HCT116 (cell line): Measurements from ENCODE around the gene VSIG10.

ENCODE experiments used
- EZH2 ChIP-seq: fragments of 200-600 bp; sonication (generic); IDR thresholded peaks from 2 replicates; pipeline ENCODE4 v1.6.1; 2017; ENCODE audit warnings: antibody characterized with exemption, mixed run types
- FOSL1 ChIP-seq: IDR thresholded peaks from 2 replicates; pipeline ENCODE4 v1.6.1; 2012; ENCODE audit warnings: low read depth
- POLR2A ChIP-seq: IDR thresholded peaks from 2 replicates; pipeline ENCODE4 v1.7.0; 2011; ENCODE audit warnings: borderline replicate concordance; ENCODE audit not compliant: insufficient read depth, insufficient read length; ENCODE audit errors: extremely low read depth
- POLR2AphosphoS5 ChIP-seq: IDR thresholded peaks from 2 replicates; pipeline ENCODE4 v1.6.1; 2011; ENCODE audit warnings: mild to moderate bottlenecking, low read depth, low read length, moderate library complexity
- TCF7L2 ChIP-seq: IDR thresholded peaks from 2 replicates; pipeline ENCODE4 v1.7.0; 2011; ENCODE audit warnings: borderline replicate concordance, inconsistent platforms; ENCODE audit not compliant: insufficient read depth, insufficient read length; ENCODE audit errors: extremely low read depth
- YY1 ChIP-seq: IDR thresholded peaks from 2 replicates; pipeline ENCODE4 v1.6.1; 2011; ENCODE audit warnings: low read length, low read depth, moderate library complexity, mild to moderate bottlenecking; ENCODE audit not compliant: insufficient replicate concordance; ENCODE audit errors: extremely low read depth
- TF ChIP-seq, protein P1 (sequence below): IDR thresholded peaks from 2 replicates; pipeline ENCODE4 v1.6.1; 2012; ENCODE audit warnings: low read depth
- TF ChIP-seq, protein P2 (sequence below), 3 experiments: fragments of 200-600 bp in 1 of 3; sonication (generic) in 1 of 3; IDR thresholded peaks in 2 of 3; conservative IDR thresholded peaks in 1 of 3; 2 replicates each; pipeline ENCODE4 v1.5.1; 2012 to 2017; ENCODE audit warnings: low read depth in 2 of 3, low read length in 2 of 3, antibody characterized with exemption in 1 of 3, borderline replicate concordance in 1 of 3, control low read depth in 1 of 3, mild to moderate bottlenecking in 1 of 3, mixed read lengths in 1 of 3, mixed run types in 1 of 3, moderate library complexity in 1 of 3; ENCODE audit not compliant: insufficient read depth in 1 of 3

DNA sequence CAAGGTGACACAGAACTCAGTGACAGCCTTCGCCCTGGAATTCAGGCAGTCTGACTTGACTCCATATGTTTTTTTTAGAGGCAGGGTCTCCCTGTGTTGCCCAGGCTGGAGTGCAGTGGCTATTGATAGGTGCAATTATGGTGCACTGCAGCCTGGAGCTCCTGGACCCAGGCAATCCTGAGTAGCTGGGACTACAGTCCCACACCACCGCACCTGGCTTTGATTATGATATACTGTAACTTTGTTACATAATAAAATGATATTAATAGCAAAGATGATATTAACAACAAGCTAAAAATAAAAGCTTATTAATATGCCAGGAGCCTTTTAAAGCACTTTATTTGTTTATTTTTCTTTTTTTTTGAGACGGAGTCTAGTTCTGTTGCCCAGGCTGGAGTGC lies 9.8 kb downstream of the VSIG10 start:
- TF ChIP-seq, protein P1, sequence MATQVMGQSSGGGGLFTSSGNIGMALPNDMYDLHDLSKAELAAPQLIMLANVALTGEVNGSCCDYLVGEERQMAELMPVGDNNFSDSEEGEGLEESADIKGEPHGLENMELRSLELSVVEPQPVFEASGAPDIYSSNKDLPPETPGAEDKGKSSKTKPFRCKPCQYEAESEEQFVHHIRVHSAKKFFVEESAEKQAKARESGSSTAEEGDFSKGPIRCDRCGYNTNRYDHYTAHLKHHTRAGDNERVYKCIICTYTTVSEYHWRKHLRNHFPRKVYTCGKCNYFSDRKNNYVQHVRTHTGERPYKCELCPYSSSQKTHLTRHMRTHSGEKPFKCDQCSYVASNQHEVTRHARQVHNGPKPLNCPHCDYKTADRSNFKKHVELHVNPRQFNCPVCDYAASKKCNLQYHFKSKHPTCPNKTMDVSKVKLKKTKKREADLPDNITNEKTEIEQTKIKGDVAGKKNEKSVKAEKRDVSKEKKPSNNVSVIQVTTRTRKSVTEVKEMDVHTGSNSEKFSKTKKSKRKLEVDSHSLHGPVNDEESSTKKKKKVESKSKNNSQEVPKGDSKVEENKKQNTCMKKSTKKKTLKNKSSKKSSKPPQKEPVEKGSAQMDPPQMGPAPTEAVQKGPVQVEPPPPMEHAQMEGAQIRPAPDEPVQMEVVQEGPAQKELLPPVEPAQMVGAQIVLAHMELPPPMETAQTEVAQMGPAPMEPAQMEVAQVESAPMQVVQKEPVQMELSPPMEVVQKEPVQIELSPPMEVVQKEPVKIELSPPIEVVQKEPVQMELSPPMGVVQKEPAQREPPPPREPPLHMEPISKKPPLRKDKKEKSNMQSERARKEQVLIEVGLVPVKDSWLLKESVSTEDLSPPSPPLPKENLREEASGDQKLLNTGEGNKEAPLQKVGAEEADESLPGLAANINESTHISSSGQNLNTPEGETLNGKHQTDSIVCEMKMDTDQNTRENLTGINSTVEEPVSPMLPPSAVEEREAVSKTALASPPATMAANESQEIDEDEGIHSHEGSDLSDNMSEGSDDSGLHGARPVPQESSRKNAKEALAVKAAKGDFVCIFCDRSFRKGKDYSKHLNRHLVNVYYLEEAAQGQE = no peak
- no peak for TF ChIP-seq FOSL1
- no peak for TF ChIP-seq POLR2A
- TF ChIP-seq, protein P2, sequence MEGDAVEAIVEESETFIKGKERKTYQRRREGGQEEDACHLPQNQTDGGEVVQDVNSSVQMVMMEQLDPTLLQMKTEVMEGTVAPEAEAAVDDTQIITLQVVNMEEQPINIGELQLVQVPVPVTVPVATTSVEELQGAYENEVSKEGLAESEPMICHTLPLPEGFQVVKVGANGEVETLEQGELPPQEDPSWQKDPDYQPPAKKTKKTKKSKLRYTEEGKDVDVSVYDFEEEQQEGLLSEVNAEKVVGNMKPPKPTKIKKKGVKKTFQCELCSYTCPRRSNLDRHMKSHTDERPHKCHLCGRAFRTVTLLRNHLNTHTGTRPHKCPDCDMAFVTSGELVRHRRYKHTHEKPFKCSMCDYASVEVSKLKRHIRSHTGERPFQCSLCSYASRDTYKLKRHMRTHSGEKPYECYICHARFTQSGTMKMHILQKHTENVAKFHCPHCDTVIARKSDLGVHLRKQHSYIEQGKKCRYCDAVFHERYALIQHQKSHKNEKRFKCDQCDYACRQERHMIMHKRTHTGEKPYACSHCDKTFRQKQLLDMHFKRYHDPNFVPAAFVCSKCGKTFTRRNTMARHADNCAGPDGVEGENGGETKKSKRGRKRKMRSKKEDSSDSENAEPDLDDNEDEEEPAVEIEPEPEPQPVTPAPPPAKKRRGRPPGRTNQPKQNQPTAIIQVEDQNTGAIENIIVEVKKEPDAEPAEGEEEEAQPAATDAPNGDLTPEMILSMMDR (IDR thresholded peaks at IDR 0.05 in 2 of 3, conservative IDR thresholded peaks at IDR 0.05 in 1 of 3; ENCODE audit: borderline replicate concordance in 1 of 3, insufficient read depth in 1 of 3, low read depth in 2 of 3, low read length in 2 of 3) = no peak
- TF ChIP-seq TCF7L2 = no peak
- no peak for TF ChIP-seq EZH2
- no peak for TF ChIP-seq POLR2AphosphoS5
- TF ChIP-seq YY1 = no peak
